Effector memory CD4-positive, alpha-beta T cell (primary cell): ENCODE data around the gene AGAP3.

Experiments
- DNase-seq, 3 donors: peaks; one replicate each; pipeline ENCODE4 v3.0.0-alpha.2; 2020
- H3K27ac ChIP-seq: 2 replicates; pipeline ENCODE4 v1.7.0; 2013; ENCODE audit warnings: mild to moderate bottlenecking, low read length, moderate library complexity; ENCODE audit not compliant: insufficient read depth, poor library complexity, severe bottlenecking
- H3K27me3 ChIP-seq: replicated peaks from 2 replicates; pipeline ENCODE4 v1.7.0; 2013; ENCODE audit warnings: mild to moderate bottlenecking, low read length; ENCODE audit not compliant: insufficient read depth, control insufficient read depth, poor library complexity, severe bottlenecking
- H3K36me3 ChIP-seq: 2 replicates; pipeline ENCODE4 v1.7.0; 2013; ENCODE audit warnings: mild to moderate bottlenecking, low read length, moderate library complexity; ENCODE audit not compliant: control insufficient read depth, insufficient read depth
- H3K4me1 ChIP-seq: 2 replicates; pipeline ENCODE4 v1.7.0; 2013; ENCODE audit warnings: low read length, mild to moderate bottlenecking; ENCODE audit not compliant: control insufficient read depth, insufficient read depth, poor library complexity, severe bottlenecking
- H3K4me3 ChIP-seq: 2 replicates; pipeline ENCODE4 v1.7.0; 2013; ENCODE audit warnings: low read length, low read depth, mild to moderate bottlenecking; ENCODE audit not compliant: insufficient read depth, poor library complexity, severe bottlenecking
- H3K9me3 ChIP-seq: 2 replicates; pipeline ENCODE4 v1.7.0; 2013; ENCODE audit warnings: mild to moderate bottlenecking, low read length, moderate library complexity; ENCODE audit not compliant: control insufficient read depth

AGAP3 gene

DNA sequence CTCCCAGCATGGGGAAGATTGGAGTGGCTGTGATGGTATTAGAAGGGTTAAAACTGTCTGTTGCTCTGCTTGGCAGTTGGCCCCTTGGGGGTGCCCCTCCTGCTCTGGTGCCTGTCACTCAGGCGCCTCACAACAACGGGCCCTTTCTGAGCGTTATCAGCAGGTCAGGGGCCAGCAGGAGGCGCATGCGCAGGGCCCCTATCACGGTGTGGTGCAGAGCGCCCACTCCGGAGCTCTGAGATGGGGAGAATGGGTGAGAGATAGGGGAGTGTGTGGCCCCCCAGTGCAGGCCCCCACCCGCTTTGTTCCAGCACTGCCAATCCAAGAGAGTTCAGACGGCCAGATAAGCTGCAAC is 56.4 kb downstream of the AGAP3 start:
- Histone ChIP-seq H3K36me3 (peaks cover 4% of the 10 kb centered on the region), H3K4me1 (no peaks in the 10 kb centered on the region), H3K27me3 (no peaks in the 10 kb centered on the region), H3K9me3 (no peaks in the 10 kb centered on the region), H3K27ac (no peak overlapping the region), H3K4me3 (no peak overlapping the region)
- no peak for DNase-seq

DNA sequence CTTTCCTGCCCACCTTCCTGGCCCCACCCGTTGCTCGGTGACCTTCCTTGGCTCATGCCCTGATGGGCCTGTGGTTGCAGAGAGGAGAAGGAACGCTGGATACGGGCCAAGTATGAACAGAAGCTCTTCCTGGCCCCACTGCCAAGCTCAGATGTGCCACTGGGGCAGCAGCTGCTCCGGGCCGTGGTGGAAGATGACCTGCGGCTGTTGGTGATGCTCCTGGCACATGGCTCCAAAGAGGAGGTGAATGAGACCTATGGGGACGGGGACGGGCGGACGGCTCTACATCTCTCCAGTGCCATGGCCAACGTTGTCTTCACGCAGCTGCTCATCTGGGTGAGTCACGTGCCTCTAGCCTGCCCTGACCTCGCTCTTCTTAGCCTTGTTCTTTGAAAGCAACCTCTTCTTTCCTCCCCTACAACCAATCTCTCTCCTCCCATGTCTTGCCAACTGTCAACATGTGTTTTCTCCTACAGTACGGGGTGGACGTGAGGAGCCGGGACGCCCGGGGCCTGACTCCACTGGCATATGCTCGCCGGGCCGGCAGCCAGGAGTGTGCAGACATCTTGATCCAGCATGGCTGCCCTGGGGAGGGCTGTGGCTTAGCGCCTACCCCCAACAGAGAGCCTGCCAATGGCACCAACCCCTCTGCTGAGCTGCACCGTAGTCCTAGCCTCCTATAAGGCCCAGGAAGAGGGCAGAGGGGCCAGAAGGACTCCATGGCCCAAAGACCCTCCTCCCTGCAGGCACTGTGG is 57.2 kb downstream of the AGAP3 start:
- no peak overlapping the region for H3K4me3 ChIP-seq
- H3K36me3 ChIP-seq = peaks cover 4% of the 10 kb centered on the region
- H3K27ac ChIP-seq = no peak overlapping the region
- H3K9me3 ChIP-seq = no peaks in the 10 kb centered on the region
- DNase-seq = no peak
- no peaks in the 10 kb centered on the region for H3K27me3 ChIP-seq
- no peaks in the 10 kb centered on the region for H3K4me1 ChIP-seq

DNA sequence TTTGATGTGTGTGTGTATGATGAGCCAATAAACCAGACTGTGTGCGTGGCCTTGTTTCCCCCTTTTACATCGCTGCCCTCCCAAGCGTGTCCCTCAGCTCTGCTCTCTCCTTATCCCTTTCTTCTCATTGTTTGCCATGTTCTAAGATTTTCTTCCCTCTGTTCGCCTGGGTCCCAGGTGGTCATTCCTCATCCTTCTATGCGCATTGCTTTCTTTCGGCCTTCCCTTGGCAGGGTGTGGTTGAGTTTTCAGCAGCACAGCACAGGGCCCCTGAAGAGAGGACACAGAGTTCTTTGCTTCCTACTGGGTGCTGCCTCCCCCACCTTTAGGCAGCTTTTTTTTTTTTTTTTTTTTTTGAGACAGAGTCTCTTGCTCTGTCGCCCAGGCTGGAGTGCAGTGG is 58.1 kb downstream of the AGAP3 start:
- Histone ChIP-seq H3K27me3 (no peaks in the 10 kb centered on the region), H3K27ac (no peak overlapping the region), H3K36me3 (peaks cover 4% of the 10 kb centered on the region), H3K4me1 (no peaks in the 10 kb centered on the region), H3K4me3 (no peak overlapping the region), H3K9me3 (no peaks in the 10 kb centered on the region)
- no peak for DNase-seq

DNA sequence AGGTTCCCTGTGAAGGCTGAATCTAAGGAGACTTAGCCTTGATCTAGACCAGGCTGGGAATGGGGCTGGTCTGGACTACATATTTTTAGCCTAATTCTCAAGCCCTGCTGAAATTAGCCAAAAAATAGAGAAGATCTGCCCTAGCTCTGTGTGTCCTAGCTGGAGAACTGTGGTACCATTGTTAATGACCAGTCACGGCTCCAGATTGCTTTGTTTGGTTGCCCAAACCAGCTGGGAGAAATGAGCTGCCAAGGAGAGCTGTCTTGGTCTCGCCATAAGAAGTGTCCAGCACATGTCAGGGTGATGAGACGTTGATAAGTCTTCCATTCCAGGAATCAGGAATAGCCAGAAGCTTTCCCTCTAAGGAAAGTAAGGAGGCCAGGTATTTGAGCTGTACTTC is 60.5 kb downstream of the AGAP3 start:
- Histone ChIP-seq H3K27me3 (peaks cover 4% of the 10 kb centered on the region), H3K36me3 (peaks cover 4% of the 10 kb centered on the region), H3K4me3 (no peak overlapping the region), H3K27ac (no peak overlapping the region), H3K9me3 (no peaks in the 10 kb centered on the region), H3K4me1 (no peaks in the 10 kb centered on the region)
- DNase-seq = no peak

DNA sequence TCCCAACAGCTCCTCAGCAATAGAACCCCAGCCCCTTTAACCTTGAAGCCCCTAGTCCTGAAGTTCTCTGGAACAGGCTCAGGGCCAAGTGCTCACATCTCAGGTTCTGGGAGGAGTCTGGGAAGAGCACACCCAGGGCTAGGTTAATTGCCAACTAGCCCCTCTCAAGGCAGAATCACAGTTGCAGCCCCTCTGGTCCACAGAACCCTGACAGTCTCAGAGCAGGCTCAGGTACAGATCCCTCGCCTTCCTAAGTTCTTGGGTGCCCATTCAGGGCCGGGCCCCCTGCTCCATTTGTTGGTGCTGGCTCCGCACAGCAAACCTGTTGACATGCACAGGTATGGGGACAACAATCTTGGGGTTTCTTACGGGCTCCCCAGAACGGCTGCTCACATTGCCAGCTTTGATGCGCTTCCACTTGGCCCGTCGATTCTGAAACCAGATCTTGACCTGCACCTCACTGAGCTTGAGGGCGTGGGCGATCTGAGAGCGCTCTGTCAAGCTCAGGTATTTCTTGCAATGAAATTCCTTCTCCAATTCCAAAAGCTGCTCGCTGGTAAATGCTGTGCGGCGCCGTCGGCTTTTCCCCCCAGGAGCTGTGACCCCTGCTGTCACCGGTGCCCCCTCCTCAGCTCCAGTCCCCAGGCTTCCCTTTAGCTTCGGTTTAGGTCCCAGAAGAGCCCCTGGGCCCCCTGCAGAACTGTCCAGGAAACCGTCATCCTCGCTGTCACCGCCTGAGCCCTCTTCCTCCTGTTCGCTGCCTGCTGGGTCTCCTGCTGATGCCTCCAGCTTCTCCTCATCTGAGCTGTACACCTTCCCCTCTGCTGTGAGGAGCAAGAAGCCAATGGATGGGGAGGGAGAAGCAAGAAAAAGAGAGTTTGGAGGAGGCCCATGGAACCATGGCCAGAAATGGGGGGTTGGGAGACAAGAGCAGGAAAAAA is 62.3 kb downstream of the AGAP3 start:
- no peak for DNase-seq
- H3K9me3 ChIP-seq = no peaks in the 10 kb centered on the region
- H3K27ac ChIP-seq = no peak overlapping the region
- peaks cover 4% of the 10 kb centered on the region for H3K27me3 ChIP-seq
- H3K36me3 ChIP-seq = peaks cover under 1% of the 10 kb centered on the region
- H3K4me3 ChIP-seq = no peak overlapping the region
- no peaks in the 10 kb centered on the region for H3K4me1 ChIP-seq

DNA sequence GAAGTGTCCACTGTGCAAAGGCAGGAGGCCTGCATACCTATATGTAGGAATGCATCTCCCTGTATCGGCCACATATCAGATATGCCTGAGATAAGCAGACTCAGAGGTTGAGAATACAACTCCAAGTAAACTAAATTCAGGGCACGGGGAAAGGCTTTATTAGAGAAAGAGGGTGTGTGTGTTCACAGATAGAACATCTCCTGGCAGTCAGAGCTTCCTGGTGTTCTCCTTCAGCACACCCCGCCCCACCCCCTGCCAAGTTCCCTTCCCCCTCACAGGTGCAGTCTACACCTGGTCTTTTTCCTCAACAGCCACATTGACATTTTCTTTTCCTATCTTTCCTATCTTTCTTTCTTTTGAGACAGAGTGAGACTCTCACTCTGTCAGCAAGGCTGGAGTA is 64.1 kb downstream of the AGAP3 start:
- H3K4me1 ChIP-seq = no peaks in the 10 kb centered on the region
- H3K27me3 ChIP-seq = peaks cover 4% of the 10 kb centered on the region
- DNase-seq = no peak
- H3K4me3 ChIP-seq = no peak overlapping the region
- H3K9me3 ChIP-seq = no peaks in the 10 kb centered on the region
- no peaks in the 10 kb centered on the region for H3K36me3 ChIP-seq
- no peak overlapping the region for H3K27ac ChIP-seq

DNA sequence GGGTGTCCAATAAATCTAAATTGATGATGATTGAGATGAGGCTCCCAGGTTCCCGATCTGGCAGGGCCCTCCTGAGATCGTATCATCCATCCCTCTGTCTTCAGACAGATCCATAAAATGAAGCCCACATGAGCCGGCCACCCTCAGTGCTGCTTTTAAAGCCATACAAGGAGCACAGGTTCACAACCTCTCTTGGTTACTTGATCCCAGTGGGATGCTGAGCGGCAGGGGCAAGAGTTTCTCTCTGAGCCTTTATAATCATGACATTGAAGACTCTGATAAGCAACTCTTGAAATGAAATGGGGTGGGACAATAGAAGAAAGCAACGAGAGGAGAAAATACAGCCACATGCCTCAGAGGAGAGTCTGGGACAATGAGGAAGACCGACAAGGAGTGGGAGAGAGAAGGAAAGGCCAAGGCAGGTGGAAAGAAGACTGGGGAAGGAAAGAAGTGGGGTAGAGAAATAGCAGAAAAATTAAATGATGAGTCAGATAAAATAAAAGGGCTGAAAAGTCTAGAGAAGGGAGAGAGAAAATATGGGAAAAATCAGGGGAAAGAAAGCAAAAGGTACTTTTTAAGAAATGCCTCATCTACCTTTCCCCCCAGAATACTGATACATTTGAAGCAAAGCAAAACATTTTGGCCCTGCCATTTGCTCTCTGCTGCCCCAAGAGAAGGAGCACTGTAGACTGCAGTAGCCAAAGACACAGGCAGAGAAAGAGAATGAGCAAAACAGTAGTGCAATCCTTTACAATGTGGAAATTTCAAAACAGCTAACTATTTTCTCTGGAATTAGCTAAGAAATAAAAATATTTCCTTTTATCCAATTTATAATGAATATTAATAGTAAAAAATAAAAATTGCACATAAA is 66.6 kb downstream of the AGAP3 start:
- Histone ChIP-seq H3K36me3 (no peaks in the 10 kb centered on the region), H3K27me3 (peaks cover 4% of the 10 kb centered on the region), H3K27ac (no peak overlapping the region), H3K9me3 (no peaks in the 10 kb centered on the region), H3K4me1 (no peaks in the 10 kb centered on the region), H3K4me3 (no peak overlapping the region)
- no peak for DNase-seq

DNA sequence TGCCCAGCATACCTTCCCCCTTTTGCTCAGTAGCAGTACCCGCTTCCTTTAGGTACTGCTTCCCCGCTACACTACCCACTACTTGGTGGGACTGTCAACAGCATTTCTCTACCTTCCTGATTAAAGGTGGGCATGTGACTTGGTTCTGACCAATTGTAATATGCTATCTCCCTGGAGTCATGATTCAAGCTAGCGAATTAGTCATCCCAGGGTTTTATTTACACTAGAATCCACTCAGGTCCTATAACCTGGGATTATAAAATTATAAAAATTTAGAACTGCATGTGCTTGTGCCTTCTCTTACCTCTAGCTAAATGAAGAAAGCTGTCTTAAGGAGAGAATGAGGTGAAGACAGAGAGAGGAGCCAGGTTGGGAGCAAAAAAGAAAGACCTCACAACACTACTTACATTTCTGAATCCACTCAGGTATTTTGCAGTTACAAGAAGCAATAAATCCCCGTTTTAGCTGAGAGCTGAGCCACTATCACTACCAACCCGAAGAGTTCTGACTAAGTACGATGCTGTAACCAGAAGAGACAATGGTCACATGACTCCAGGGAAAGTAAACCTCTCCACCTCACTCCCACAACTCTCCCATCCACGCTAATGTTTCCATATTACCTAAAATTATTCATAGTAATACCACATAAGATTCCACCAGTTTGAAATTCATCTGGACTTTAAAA is 71.5 kb downstream of the AGAP3 start:
- no peak for DNase-seq
- Histone ChIP-seq H3K27me3 (no peaks in the 10 kb centered on the region), H3K9me3 (no peaks in the 10 kb centered on the region), H3K27ac (no peak overlapping the region), H3K4me3 (no peak overlapping the region), H3K4me1 (no peaks in the 10 kb centered on the region), H3K36me3 (no peaks in the 10 kb centered on the region)

DNA sequence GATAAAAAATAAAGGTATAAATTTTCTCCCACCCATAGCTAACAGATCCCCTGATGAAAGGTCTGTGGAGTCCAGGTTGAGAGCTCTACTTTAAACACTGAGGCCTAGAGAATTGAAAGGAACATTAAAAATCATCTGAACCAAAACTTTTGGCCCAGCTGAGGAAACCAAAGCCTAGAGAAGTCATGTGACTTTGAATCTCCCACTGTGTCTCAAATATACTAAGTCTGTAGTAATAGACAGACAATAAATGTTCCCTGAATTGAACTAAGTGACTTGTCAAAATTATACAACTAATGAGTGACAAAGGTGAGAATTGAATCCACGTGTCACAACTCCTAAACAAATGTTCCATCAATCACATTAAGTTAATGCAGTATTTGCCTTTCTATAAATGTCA is 75.5 kb downstream of the AGAP3 start:
- peaks cover 3% of the 10 kb centered on the region for H3K4me1 ChIP-seq
- no peak overlapping the region for H3K27ac ChIP-seq
- H3K4me3 ChIP-seq = no peak overlapping the region
- peaks cover 14% of the 10 kb centered on the region for H3K27me3 ChIP-seq
- no peaks in the 10 kb centered on the region for H3K36me3 ChIP-seq
- no peaks in the 10 kb centered on the region for H3K9me3 ChIP-seq
- no peak for DNase-seq
